ENCODE results near the gene PAK5.

- no peak for TF ChIP-seq CTCF (IDR thresholded peaks at IDR 0.05; ENCODE audit: insufficient read depth, low read length, poor library complexity, severe bottlenecking)
- no peak for TF ChIP-seq EZH2phosphoT487 (conservative IDR thresholded peaks at IDR 0.05; ENCODE audit: low read length)
Observed at GRCh38 chr20:9646375-9646774, 192.5 kb downstream of the PAK5 start.

Data from SU-DHL-6 (cell line).